DND-41 (cell line): ENCODE measurements around the gene TRIM22.
"Not testable (repeated sequence)": the region's sequence is repeated elsewhere in the genome, so short reads cannot be mapped to it uniquely, and the experiment has no call there.

ENCODE experiments used
- ATAC-seq: fragments of 200-7000 bp; cut with Tn5 transposase; 3 replicates; pipeline ENCODE4 v1.9.1; 2021; ENCODE audit warnings: low read depth; ENCODE audit not compliant: insufficient read depth
- DNase-seq: peaks from one replicate; pipeline ENCODE4 v3.0.0-alpha.2; 2020
- H2AFZ ChIP-seq: 2 replicates; pipeline ENCODE4 v1.6.0; 2012; ENCODE audit warnings: low read depth, low read length
- H3K27ac ChIP-seq: 2 replicates; pipeline ENCODE4 v1.5.1; 2012; ENCODE audit warnings: low read length, inconsistent platforms
- H3K27me3 ChIP-seq: fragments of 200-600 bp; sonication (generic); 2 replicates; pipeline ENCODE4 v1.6.0; 2012; ENCODE audit warnings: low read length, mild to moderate bottlenecking, inconsistent platforms; ENCODE audit not compliant: insufficient read depth, poor library complexity
- H3K36me3 ChIP-seq: 2 replicates; pipeline ENCODE4 v1.5.1; 2012; ENCODE audit warnings: low read length, inconsistent platforms; ENCODE audit not compliant: insufficient read depth
- H3K4me1 ChIP-seq: 2 replicates; pipeline ENCODE4 v1.5.1; 2012; ENCODE audit warnings: mild to moderate bottlenecking, low read length; ENCODE audit not compliant: insufficient read depth
- H3K4me2 ChIP-seq: 2 replicates; pipeline ENCODE4 v1.6.0; 2012; ENCODE audit warnings: mild to moderate bottlenecking, moderate library complexity, low read length, inconsistent platforms; ENCODE audit not compliant: insufficient read depth
- H3K4me3 ChIP-seq, 2 experiments: fragments of 200-600 bp in 1 of 2; shearing (Covaris generic) in 1 of 2; 2 replicates each; pipeline ENCODE4 v1.5.1; 2012 to 2016; ENCODE audit warnings: inconsistent platforms in 2 of 2, low read length in 2 of 2, mild to moderate bottlenecking in 2 of 2, low read depth in 1 of 2, moderate library complexity in 1 of 2
- H3K79me2 ChIP-seq: 2 replicates; pipeline ENCODE4 v1.6.0; 2012; ENCODE audit warnings: low read length, inconsistent platforms; ENCODE audit not compliant: insufficient read depth
- H3K9ac ChIP-seq: 2 replicates; pipeline ENCODE4 v1.6.0; 2012; ENCODE audit warnings: low read depth, mild to moderate bottlenecking, inconsistent platforms, low read length, moderate library complexity
- H3K9me3 ChIP-seq: 2 replicates; pipeline ENCODE4 v1.5.1; 2012; ENCODE audit warnings: low read length, moderate library complexity, mild to moderate bottlenecking, inconsistent platforms; ENCODE audit not compliant: insufficient read depth, severe bottlenecking
- H4K20me1 ChIP-seq: 2 replicates; pipeline ENCODE4 v1.6.0; 2012; ENCODE audit warnings: low read length; ENCODE audit not compliant: insufficient read depth
- CTCF ChIP-seq: IDR thresholded peaks from 2 replicates; pipeline ENCODE4 v1.5.1; 2012; ENCODE audit warnings: borderline replicate concordance, low read length, moderate library complexity, mild to moderate bottlenecking; ENCODE audit not compliant: poor library complexity, severe bottlenecking; ENCODE audit errors: extremely low read depth
- EZH2 ChIP-seq: IDR thresholded peaks from 3 replicates; pipeline ENCODE4 v1.6.1; 2012; ENCODE audit warnings: borderline replicate concordance, low read depth, mild to moderate bottlenecking, moderate library complexity, low read length, inconsistent platforms; ENCODE audit not compliant: severe bottlenecking

The TRIM22 gene

GRCh38 chr11:5655474-5655873 lies 34.1 kb upstream of the TRIM22 start:
- Histone ChIP-seq H4K20me1 (no peaks in the 10 kb centered on the region), H3K4me3 (no peak overlapping the region), H2AFZ (no peak overlapping the region), H3K27ac (no peak overlapping the region), H3K27me3 (no peaks in the 10 kb centered on the region), H3K9ac (no peak overlapping the region), H3K9me3 (no peaks in the 10 kb centered on the region), H3K36me3 (no peaks in the 10 kb centered on the region), H3K79me2 (no peaks in the 10 kb centered on the region), H3K4me2 (no peak overlapping the region), H3K4me1 (no peaks in the 10 kb centered on the region)
- no peak for DNase-seq
- no peak for ATAC-seq
- TF ChIP-seq CTCF (no peak), EZH2 (no peak)

DNA sequence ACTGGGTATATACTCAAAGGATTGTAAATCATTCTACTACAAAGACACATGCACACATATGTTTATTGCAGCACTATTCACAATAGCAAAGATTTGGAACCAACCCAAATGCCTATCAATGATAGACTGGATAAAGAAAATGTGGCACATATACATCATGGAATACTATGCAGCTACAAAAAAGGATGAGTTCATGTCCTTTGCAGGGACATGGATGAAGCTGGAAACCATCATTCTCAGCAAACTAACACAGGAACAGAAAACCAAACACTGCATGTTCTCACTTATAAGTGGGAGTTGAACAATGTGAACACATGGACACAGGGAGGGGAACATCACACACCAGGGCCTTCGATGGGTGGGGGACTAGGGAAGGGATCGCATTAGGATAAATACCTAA lies 32.6 kb upstream of the TRIM22 start:
- DNase-seq, H3K9me3 ChIP-seq, H3K79me2 ChIP-seq, ATAC-seq, H3K9ac ChIP-seq, H3K4me1 ChIP-seq, H3K4me3 ChIP-seq, H3K27me3 ChIP-seq, H3K4me2 ChIP-seq, H4K20me1 ChIP-seq, H3K36me3 ChIP-seq, H3K27ac ChIP-seq, H2AFZ ChIP-seq: not testable (repeated sequence)

DNA sequence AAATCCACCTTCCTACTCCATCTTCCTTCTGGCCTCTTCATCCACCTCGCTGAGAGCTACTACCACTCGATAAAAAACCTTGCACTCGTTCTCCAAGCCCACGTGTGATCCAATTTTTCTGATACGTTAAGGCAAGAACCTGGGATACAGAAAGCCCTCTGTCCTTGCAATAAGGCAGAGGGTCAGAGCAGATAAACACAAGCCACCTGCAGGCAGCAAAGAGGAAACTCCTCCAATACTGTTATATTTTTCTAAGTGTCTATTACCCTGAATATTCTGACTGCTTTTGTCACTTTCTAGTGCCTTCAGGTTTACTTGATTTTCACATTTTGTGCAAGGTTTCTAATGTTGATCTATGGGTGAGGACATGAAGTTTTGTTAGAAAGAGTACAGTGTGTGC lies 31.3 kb upstream of the TRIM22 start:
- H3K9ac ChIP-seq, result no peak overlapping the region
- H3K27ac ChIP-seq, result no peak overlapping the region
- DNase-seq, result no peak
- H3K36me3 ChIP-seq, result peaks cover 2% of the 10 kb centered on the region; the same call in 1 of the 2 replicates
- H3K79me2 ChIP-seq, result no peaks in the 10 kb centered on the region
- no peak overlapping the region for H3K4me2 ChIP-seq
- ATAC-seq, result no peak
- no peaks in the 10 kb centered on the region for H3K9me3 ChIP-seq
- no peak for TF ChIP-seq EZH2
- TF ChIP-seq CTCF, result no peak
- H4K20me1 ChIP-seq, result no peaks in the 10 kb centered on the region
- H3K4me1 ChIP-seq, result no peaks in the 10 kb centered on the region
- H3K27me3 ChIP-seq, result no peaks in the 10 kb centered on the region
- no peak overlapping the region for H2AFZ ChIP-seq
- no peak overlapping the region for H3K4me3 ChIP-seq

GRCh38 chr11:5663511-5663910 lies 26.1 kb upstream of the TRIM22 start:
- Histone ChIP-seq H3K4me3 (no peak overlapping the region), H3K9ac (no peak overlapping the region), H4K20me1 (no peaks in the 10 kb centered on the region), H3K4me2 (no peak overlapping the region), H3K36me3 (peaks cover 45% of the 10 kb centered on the region; the same call in 1 of the 2 replicates), H2AFZ (no peak overlapping the region), H3K4me1 (no peaks in the 10 kb centered on the region), H3K27ac (no peak overlapping the region), H3K27me3 (no peaks in the 10 kb centered on the region), H3K9me3 (no peaks in the 10 kb centered on the region), H3K79me2 (no peaks in the 10 kb centered on the region)
- no peak for ATAC-seq
- no peak for TF ChIP-seq EZH2
- no peak for TF ChIP-seq CTCF
- DNase-seq, result no peak
